K562 (cell line): ENCODE results near the gene C16orf92. TPM values are rescaled to one million over a fixed set of nuclear protein-coding genes. Genes with fewer than 3 reads are reported as not detected.

ENCODE experiments used
- BHLHE40 ChIP-seq: IDR thresholded peaks from 2 replicates; pipeline ENCODE4 v1.6.1; 2011; ENCODE audit warnings: low read length, improper control_type of control experiment
- CAMTA2 ChIP-seq: fragments of 250-450 bp; sonication (Bioruptor Pico); conservative IDR thresholded peaks from 2 replicates; pipeline ENCODE4 v1.5.1; 2022
- CEBPG ChIP-seq, 3 experiments: fragments of 200-800 bp in 1 of 3; sonication (Bioruptor generic) in 1 of 3; sonication (generic) in 1 of 3; formaldehyde crosslinking in 1 of 3; IDR thresholded peaks in 2 of 3; conservative IDR thresholded peaks in 1 of 3; 2 replicates each; pipeline versions ENCODE4 v1.6.1 to v1.8.0; 2016 to 2022; ENCODE audit warnings: missing compliant biosample characterization in 2 of 3, missing genetic modification characterization in 2 of 3, mild to moderate bottlenecking in 1 of 3, missing genetic modification reagents in 1 of 3
- CREB3 ChIP-seq: fragments of 450-650 bp; conservative IDR thresholded peaks from 2 replicates; pipeline ENCODE4 v1.6.1; 2016; ENCODE audit warnings: missing genetic modification characterization, low read depth, mild to moderate bottlenecking, missing compliant biosample characterization, moderate library complexity
- CSDE1 ChIP-seq, 2 experiments: fragments of 450-650 bp; IDR thresholded peaks; 2 replicates each; pipeline ENCODE4 v1.6.1; 2016; ENCODE audit warnings: mild to moderate bottlenecking in 1 of 2
- CXXC5 ChIP-seq: fragments of 250-450 bp; sonication (Bioruptor Pico); IDR thresholded peaks from 2 replicates; pipeline ENCODE4 v1.8.0; 2022; ENCODE audit warnings: inconsistent platforms, mild to moderate bottlenecking, moderate library complexity
- FOXJ3 ChIP-seq: sonication (generic); formaldehyde crosslinking; IDR thresholded peaks from 2 replicates; pipeline ENCODE4 v1.4.0; 2020; ENCODE audit warnings: mild to moderate bottlenecking, missing genetic modification reagents
- HDAC1 ChIP-seq, 2 experiments: fragments of 450-650 bp; IDR thresholded peaks; 2 replicates each; pipeline ENCODE4 v1.6.1; 2016 to 2017; ENCODE audit warnings: inconsistent platforms in 1 of 2, mild to moderate bottlenecking in 1 of 2, moderate library complexity in 1 of 2
- MXD1 ChIP-seq: fragments of 250-450 bp; sonication (Bioruptor Pico); IDR thresholded peaks from 2 replicates; pipeline ENCODE4 v1.8.0; 2021; ENCODE audit warnings: borderline replicate concordance, mild to moderate bottlenecking, moderate library complexity; ENCODE audit not compliant: poor library complexity, severe bottlenecking
- TFAM ChIP-seq: fragments of 250-450 bp; sonication (Bioruptor Pico); conservative IDR thresholded peaks from 2 replicates; pipeline ENCODE4 v1.5.0; 2021; ENCODE audit warnings: mild to moderate bottlenecking, moderate library complexity
- ZFPM2 ChIP-seq: fragments of 250-450 bp; sonication (Bioruptor Pico); IDR thresholded peaks from 2 replicates; pipeline ENCODE4 v1.5.1; 2022; ENCODE audit warnings: mild to moderate bottlenecking
- ZKSCAN1 ChIP-seq: fragments of 150-350 bp; IDR thresholded peaks from 2 replicates; pipeline ENCODE4 v1.6.1; 2016; ENCODE audit warnings: low read depth, low read length
- ZNF644 ChIP-seq: fragments of 200-800 bp; sonication (Bioruptor generic); IDR thresholded peaks from 2 replicates; pipeline ENCODE4 v1.6.1; 2016; ENCODE audit warnings: low read depth, missing genetic modification characterization, missing compliant biosample characterization
- ZNF766 ChIP-seq: fragments of 200-800 bp; sonication (Bioruptor generic); conservative IDR thresholded peaks from 2 replicates; pipeline ENCODE4 v1.6.1; 2016; ENCODE audit warnings: missing genetic modification characterization, missing compliant biosample characterization
- polyA plus RNA-seq, 8 experiments: library from polyadenylated mRNA; depleted of rRNA in 4 of 8; stranded (reverse) in 5 of 8; unstranded in 3 of 8; fragments of >200 nt; fragmentation: Nextera tagmentation in 2 of 8; fragmentation: Illumina TruSeq in 1 of 8; extraction: Ambion mirVana in 2 of 8; extraction: Trizol in 1 of 8; gene quantifications; 2 replicates each; pipeline versions ENCODE4 v1.2.1 to v1.2.3, GENCODE V29; 2011 to 2014; ENCODE audit warnings: inconsistent platforms in 1 of 8, missing spikeins in 1 of 8
- total RNA-seq, 7 experiments: library from RNA; depleted of rRNA in 6 of 7; stranded (reverse); fragments of >200 nt in 6 of 7; fragmentation: Illumina TruSeq in 2 of 7; extraction: Trizol in 2 of 7; gene quantifications; 2 replicates each; pipeline versions ENCODE4 v1.2.1 to v1.2.3, GENCODE V29; 2011 to 2021; ENCODE audit warnings: low replicate concordance in 1 of 7
- TF ChIP-seq, protein P1 (sequence below): fragments of 450-650 bp; IDR thresholded peaks from 2 replicates; pipeline ENCODE4 v1.7.0; 2016; ENCODE audit warnings: borderline replicate concordance
- TF ChIP-seq, protein P2 (sequence below): fragments of 250-450 bp; sonication (Bioruptor Pico); IDR thresholded peaks from 2 replicates; pipeline ENCODE4 v1.9.0; 2021; ENCODE audit warnings: mild to moderate bottlenecking, inconsistent platforms
- TF ChIP-seq, protein P3 (sequence below): fragments of 150-350 bp; conservative IDR thresholded peaks from 2 replicates; pipeline ENCODE4 v1.6.1; 2014; ENCODE audit warnings: low read length

C16orf92 gene
- total and polyA plus RNA-seq, 9 of the 15 experiments (the other 6 are each of a cell fraction or from before 2014, with no cell fraction given) = not detected

DNA sequence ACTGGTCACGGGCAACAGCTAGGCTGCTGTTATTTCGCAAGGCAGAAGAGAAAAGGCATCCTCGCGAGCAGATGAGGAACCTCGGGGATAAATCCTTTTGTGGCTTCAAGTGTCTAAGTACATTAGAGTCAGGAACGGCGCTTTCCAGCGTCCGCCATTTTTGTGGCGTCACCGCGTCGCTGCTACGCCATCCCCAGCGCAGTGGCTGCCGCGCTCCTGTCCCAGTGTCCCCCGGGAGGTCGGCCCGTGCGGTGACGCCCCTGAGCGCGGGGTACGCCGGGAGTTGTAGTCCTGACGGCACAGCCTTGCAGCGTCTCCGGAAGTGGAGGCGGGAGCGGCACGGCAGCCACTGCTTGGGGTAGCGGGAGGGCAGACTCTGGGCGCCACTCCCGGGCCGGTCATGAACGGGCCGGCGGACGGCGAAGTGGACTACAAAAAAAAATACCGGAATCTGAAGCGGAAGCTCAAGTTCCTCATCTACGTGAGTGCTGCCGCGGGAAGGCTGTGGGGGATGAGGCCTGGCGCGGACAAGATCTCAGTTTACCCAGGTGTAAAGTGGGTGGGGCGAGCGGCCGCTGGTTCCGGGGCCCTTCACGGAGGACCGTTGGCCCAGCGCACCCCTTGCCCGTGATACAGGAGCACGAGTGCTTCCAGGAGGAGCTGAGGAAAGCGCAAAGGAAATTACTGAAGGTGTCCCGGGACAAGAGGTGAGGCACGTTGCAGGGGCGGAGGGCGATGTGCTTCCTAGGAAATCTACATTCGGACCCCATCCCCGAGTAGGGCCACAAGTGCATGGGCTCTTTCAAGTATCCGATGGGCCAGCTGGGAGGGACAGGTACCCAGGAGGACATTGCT is 26.9 kb upstream of the C16orf92 start, which contains the start of gene INO80E (continued):
- peak in 1 of 2 experiments; percentile 74; a peak in 2 of 4 replicates for TF ChIP-seq CSDE1 (IDR thresholded peaks at IDR 0.05)
- peak; percentile 62; the same call in 1 of the 2 replicates for TF ChIP-seq ZNF644 (tag)
- no peak for TF ChIP-seq FOXJ3 (CRISPR knock-in tag)
- TF ChIP-seq, protein P1, sequence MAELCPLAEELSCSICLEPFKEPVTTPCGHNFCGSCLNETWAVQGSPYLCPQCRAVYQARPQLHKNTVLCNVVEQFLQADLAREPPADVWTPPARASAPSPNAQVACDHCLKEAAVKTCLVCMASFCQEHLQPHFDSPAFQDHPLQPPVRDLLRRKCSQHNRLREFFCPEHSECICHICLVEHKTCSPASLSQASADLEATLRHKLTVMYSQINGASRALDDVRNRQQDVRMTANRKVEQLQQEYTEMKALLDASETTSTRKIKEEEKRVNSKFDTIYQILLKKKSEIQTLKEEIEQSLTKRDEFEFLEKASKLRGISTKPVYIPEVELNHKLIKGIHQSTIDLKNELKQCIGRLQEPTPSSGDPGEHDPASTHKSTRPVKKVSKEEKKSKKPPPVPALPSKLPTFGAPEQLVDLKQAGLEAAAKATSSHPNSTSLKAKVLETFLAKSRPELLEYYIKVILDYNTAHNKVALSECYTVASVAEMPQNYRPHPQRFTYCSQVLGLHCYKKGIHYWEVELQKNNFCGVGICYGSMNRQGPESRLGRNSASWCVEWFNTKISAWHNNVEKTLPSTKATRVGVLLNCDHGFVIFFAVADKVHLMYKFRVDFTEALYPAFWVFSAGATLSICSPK = no peak
- TF ChIP-seq ZFPM2 (CRISPR knock-in tag) = no peak
- TF ChIP-seq CAMTA2 (CRISPR knock-in tag) = no peak
- peak; percentile 93 for TF ChIP-seq CXXC5
- TF ChIP-seq CREB3 (tag) = 0 out of 2 replicates have a peak, but pooled peaks have one; percentile 40
- TF ChIP-seq, protein P2, sequence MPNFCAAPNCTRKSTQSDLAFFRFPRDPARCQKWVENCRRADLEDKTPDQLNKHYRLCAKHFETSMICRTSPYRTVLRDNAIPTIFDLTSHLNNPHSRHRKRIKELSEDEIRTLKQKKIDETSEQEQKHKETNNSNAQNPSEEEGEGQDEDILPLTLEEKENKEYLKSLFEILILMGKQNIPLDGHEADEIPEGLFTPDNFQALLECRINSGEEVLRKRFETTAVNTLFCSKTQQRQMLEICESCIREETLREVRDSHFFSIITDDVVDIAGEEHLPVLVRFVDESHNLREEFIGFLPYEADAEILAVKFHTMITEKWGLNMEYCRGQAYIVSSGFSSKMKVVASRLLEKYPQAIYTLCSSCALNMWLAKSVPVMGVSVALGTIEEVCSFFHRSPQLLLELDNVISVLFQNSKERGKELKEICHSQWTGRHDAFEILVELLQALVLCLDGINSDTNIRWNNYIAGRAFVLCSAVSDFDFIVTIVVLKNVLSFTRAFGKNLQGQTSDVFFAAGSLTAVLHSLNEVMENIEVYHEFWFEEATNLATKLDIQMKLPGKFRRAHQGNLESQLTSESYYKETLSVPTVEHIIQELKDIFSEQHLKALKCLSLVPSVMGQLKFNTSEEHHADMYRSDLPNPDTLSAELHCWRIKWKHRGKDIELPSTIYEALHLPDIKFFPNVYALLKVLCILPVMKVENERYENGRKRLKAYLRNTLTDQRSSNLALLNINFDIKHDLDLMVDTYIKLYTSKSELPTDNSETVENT (CRISPR knock-in tag) = 0 out of 2 replicates have a peak, but pooled peaks have one; percentile 37
- TF ChIP-seq TFAM = no peak
- TF ChIP-seq HDAC1 (IDR thresholded peaks at IDR 0.05) = 0 out of 4 replicates have a peak, but pooled peaks of 1 of the 2 experiments have one; percentile 4
- TF ChIP-seq BHLHE40 = peak; percentile 93
- TF ChIP-seq, protein P3, sequence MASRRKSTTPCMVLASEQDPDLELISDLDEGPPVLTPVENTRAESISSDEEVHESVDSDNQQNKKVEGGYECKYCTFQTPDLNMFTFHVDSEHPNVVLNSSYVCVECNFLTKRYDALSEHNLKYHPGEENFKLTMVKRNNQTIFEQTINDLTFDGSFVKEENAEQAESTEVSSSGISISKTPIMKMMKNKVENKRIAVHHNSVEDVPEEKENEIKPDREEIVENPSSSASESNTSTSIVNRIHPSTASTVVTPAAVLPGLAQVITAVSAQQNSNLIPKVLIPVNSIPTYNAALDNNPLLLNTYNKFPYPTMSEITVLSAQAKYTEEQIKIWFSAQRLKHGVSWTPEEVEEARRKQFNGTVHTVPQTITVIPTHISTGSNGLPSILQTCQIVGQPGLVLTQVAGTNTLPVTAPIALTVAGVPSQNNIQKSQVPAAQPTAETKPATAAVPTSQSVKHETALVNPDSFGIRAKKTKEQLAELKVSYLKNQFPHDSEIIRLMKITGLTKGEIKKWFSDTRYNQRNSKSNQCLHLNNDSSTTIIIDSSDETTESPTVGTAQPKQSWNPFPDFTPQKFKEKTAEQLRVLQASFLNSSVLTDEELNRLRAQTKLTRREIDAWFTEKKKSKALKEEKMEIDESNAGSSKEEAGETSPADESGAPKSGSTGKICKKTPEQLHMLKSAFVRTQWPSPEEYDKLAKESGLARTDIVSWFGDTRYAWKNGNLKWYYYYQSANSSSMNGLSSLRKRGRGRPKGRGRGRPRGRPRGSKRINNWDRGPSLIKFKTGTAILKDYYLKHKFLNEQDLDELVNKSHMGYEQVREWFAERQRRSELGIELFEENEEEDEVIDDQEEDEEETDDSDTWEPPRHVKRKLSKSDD = peak; percentile 59; the same call in 1 of the 2 replicates
- peak; percentile 29; the same call in 1 of the 2 replicates for TF ChIP-seq CEBPG (CRISPR knock-in tag; IDR thresholded peaks at IDR 0.05)
- no peak for TF ChIP-seq CEBPG (tag; conservative IDR thresholded peaks at IDR 0.05 in 1 of 2, IDR thresholded peaks at IDR 0.05 in 1 of 2)
- TF ChIP-seq ZKSCAN1 = no peak
- TF ChIP-seq ZNF766 = peak; percentile 55
- TF ChIP-seq MXD1 (CRISPR knock-in tag) = no peak
